Skeletal muscle satellite cell (primary cell): ENCODE data around the gene PLXNC1.

Experiments
- H3K27me3 ChIP-seq: 2 replicates; pipeline ENCODE4 v1.7.0; 2013; ENCODE audit warnings: low read length; ENCODE audit not compliant: control insufficient read depth, insufficient read depth
- H3K36me3 ChIP-seq: 2 replicates; pipeline ENCODE4 v1.7.0; 2013; ENCODE audit warnings: mild to moderate bottlenecking, control low read depth, low read length; ENCODE audit not compliant: insufficient read depth
- H3K4me1 ChIP-seq: 2 replicates; pipeline ENCODE4 v1.7.0; 2013; ENCODE audit warnings: low read length; ENCODE audit not compliant: control insufficient read depth, insufficient read depth
- H3K4me2 ChIP-seq: 2 replicates; pipeline ENCODE4 v1.7.0; 2013; ENCODE audit warnings: mild to moderate bottlenecking, low read length
- H3K4me3 ChIP-seq: 2 replicates; pipeline ENCODE4 v1.7.0; 2013; ENCODE audit warnings: low read length
- H3K9ac ChIP-seq: 2 replicates; pipeline ENCODE4 v1.7.0; 2013; ENCODE audit warnings: mild to moderate bottlenecking, low read depth, low read length, moderate library complexity
- H3K9me3 ChIP-seq: replicated peaks from 2 replicates; pipeline ENCODE4 v1.7.0; 2013; ENCODE audit warnings: mild to moderate bottlenecking, control low read depth, low read length

Gene PLXNC1

DNA sequence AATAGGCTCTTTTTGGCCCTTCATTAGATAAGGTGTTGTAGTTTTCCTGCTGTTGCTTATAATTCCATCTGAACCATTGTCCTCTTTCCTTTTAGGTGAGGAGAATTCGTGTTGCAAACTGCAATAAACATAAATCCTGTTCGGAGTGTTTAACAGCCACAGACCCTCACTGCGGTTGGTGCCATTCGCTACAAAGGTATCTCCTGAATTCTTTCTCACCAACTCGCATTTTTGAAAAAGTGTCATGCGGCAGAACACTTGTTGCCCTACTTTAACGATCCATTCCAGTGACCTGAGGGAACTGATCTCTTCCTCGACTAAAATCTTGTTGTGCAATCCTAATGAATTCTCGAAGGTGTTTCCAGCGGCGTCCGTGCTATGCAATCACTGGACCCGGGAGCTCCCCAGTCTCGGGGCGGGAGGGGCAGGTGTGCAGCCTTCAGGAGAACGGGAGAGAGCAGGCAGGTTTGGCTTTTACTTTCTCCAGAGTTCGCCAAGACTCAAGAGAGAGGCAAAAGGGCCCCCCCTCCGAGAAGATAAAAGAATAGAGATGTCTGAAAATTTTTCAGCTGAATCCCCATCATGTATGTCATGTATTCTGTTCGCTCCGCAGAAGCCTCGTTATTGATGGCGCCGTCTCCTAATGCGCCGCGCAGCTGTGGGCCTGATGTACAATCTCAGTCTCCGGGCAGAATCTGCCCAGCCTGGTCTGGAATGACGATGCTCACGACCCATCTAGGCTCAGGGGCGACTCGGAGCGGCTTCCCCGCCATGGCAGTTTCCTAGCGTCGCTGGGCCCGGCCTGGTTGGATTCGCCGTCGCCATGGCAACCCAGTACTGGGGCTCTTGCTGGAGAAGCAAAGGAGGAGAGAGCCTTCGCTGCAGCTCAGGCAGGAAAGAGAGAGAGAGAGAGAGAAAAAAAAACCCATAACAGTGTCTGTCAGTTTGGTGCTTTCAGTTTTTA is 38.2 kb downstream of the PLXNC1 start:
- Histone ChIP-seq H3K4me1 (no peaks in the 10 kb centered on the region), H3K27me3 (peaks cover 48% of the 10 kb centered on the region), H3K9me3 (no peaks in the 10 kb centered on the region), H3K36me3 (no peaks in the 10 kb centered on the region), H3K9ac (no peak overlapping the region), H3K4me3 (peak overlapping the region; percentile 60), H3K4me2 (peak overlapping the region; percentile 66)

DNA sequence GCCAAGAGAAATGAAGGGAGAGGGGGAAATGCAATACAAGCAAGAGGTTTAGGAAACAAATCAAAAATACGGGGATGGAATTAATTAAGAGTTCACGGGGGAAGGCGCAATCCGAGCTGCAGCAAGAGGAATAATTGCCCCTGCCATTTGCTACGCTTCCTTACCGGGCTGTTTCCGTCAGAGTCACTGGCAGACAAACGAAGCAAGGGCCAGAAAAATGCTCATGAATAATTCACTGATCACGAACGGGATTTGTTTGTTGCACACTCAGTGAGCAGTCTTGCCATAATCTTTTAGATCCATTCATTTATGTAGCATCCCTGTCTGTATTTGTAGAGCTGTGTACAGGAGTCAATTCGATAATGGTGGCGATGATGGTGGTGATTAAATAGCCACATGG is 39.0 kb downstream of the PLXNC1 start:
- Histone ChIP-seq H3K9ac (no peak overlapping the region), H3K9me3 (no peaks in the 10 kb centered on the region), H3K4me2 (peak overlapping the region; percentile 66), H3K36me3 (no peaks in the 10 kb centered on the region), H3K4me3 (peak overlapping the region; percentile 60), H3K27me3 (peaks cover 48% of the 10 kb centered on the region), H3K4me1 (no peaks in the 10 kb centered on the region)

GRCh38 chr12:94190623-94191022 is 42.2 kb downstream of the PLXNC1 start:
- no peak overlapping the region for H3K4me2 ChIP-seq
- H3K4me1 ChIP-seq, result no peaks in the 10 kb centered on the region
- peaks cover 26% of the 10 kb centered on the region for H3K27me3 ChIP-seq
- H3K9me3 ChIP-seq, result no peaks in the 10 kb centered on the region
- H3K9ac ChIP-seq, result no peak overlapping the region
- no peak overlapping the region for H3K4me3 ChIP-seq
- H3K36me3 ChIP-seq, result no peaks in the 10 kb centered on the region

- Histone ChIP-seq H3K9ac (no peak overlapping the region), H3K4me1 (no peaks in the 10 kb centered on the region), H3K36me3 (no peaks in the 10 kb centered on the region), H3K9me3 (no peaks in the 10 kb centered on the region), H3K4me2 (no peak overlapping the region), H3K4me3 (no peak overlapping the region), H3K27me3 (peaks cover 22% of the 10 kb centered on the region)
These were observed 42.6 kb downstream of the PLXNC1 start for GRCh38 chr12:94191023-94191422.

DNA sequence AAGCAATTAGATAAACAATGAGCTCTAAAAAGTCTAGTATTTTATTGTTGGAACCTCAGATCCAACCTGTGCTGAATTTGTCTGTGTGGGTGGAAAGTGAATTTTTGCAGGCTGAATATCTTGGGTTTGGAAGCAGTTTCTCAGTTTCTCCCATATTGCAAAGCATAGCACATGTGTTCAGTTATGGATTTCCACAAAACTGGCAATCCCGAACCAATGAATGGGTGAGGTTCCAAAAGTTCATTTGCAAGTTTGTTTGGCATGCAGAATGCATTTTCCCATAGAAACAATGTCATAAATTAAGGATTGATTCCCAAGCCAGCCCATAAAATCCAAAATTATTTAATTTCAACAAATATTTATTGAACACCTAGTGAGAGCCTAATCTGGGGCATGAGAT is 43.4 kb downstream of the PLXNC1 start:
- H3K9ac ChIP-seq, result no peak overlapping the region
- H3K4me3 ChIP-seq, result no peak overlapping the region
- H3K36me3 ChIP-seq, result no peaks in the 10 kb centered on the region
- H3K27me3 ChIP-seq, result peaks cover 16% of the 10 kb centered on the region
- no peak overlapping the region for H3K4me2 ChIP-seq
- H3K9me3 ChIP-seq, result no peaks in the 10 kb centered on the region
- no peaks in the 10 kb centered on the region for H3K4me1 ChIP-seq

GRCh38 chr12:94192506-94192905 is 44.1 kb downstream of the PLXNC1 start:
- Histone ChIP-seq H3K36me3 (no peaks in the 10 kb centered on the region), H3K9me3 (no peaks in the 10 kb centered on the region)

GRCh38 chr12:94193168-94193567 is 44.8 kb downstream of the PLXNC1 start:
- Histone ChIP-seq H3K9me3 (no peaks in the 10 kb centered on the region), H3K27me3 (peaks cover 3% of the 10 kb centered on the region), H3K36me3 (no peaks in the 10 kb centered on the region), H3K4me1 (no peaks in the 10 kb centered on the region), H3K9ac (no peak overlapping the region), H3K4me2 (no peak overlapping the region), H3K4me3 (no peak overlapping the region)

More at GRCh38 chr12:94192506-94192905, 44.1 kb downstream of the PLXNC1 start:
- Histone ChIP-seq H3K4me1 (no peaks in the 10 kb centered on the region), H3K4me3 (no peak overlapping the region), H3K27me3 (peaks cover 9% of the 10 kb centered on the region), H3K9ac (no peak overlapping the region), H3K4me2 (no peak overlapping the region)

DNA sequence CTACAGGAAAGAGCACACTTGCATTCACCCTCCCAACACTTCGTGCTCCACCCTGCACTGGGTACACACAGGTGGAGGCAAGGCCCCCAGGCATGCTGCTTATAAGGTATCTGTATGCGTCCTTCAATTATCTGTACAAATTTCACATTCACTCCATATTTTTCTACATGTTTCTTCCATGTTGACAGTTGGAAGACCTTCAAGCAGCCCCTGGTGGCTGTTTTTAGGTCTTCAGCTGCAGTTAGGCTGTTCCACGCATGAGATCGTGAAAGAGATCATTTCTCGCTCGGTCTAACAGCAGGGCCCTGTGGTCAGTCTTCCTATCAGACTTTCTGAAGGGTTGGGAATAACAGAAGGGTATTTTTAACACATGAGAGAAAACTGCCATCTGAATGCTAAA is 47.1 kb downstream of the PLXNC1 start:
- Histone ChIP-seq H3K36me3 (no peaks in the 10 kb centered on the region), H3K4me3 (no peak overlapping the region), H3K9me3 (no peaks in the 10 kb centered on the region), H3K9ac (no peak overlapping the region), H3K4me2 (no peak overlapping the region), H3K4me1 (no peaks in the 10 kb centered on the region), H3K27me3 (peaks cover 9% of the 10 kb centered on the region)

- Histone ChIP-seq H3K36me3 (no peaks in the 10 kb centered on the region), H3K4me2 (no peak overlapping the region), H3K27me3 (peaks cover 13% of the 10 kb centered on the region), H3K4me1 (no peaks in the 10 kb centered on the region), H3K4me3 (no peak overlapping the region), H3K9me3 (no peaks in the 10 kb centered on the region), H3K9ac (no peak overlapping the region)
These were observed 50.1 kb downstream of the PLXNC1 start for GRCh38 chr12:94198469-94198868.

DNA sequence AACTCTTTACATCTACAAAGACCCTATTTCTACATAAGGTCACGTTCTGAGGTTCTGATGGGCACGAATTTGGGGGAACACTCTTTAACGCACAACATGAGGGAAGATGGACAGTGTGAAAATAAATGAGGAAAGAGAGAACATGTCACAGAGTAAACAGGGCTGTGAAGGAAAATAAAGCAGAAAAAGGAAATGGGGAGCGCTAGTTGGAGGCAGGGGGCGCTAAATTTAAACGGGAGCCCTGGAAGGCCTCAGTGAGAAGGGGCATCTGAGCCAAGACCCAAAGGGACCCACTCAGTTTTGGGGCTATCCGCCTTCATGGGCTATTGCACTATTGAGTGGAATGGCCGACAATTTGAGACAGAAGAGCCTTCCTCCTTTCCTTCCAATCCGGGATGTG is 50.5 kb downstream of the PLXNC1 start:
- Histone ChIP-seq H3K9ac (no peak overlapping the region), H3K9me3 (no peaks in the 10 kb centered on the region), H3K4me3 (no peak overlapping the region), H3K4me1 (no peaks in the 10 kb centered on the region), H3K36me3 (no peaks in the 10 kb centered on the region), H3K4me2 (no peak overlapping the region), H3K27me3 (peaks cover 14% of the 10 kb centered on the region)

DNA sequence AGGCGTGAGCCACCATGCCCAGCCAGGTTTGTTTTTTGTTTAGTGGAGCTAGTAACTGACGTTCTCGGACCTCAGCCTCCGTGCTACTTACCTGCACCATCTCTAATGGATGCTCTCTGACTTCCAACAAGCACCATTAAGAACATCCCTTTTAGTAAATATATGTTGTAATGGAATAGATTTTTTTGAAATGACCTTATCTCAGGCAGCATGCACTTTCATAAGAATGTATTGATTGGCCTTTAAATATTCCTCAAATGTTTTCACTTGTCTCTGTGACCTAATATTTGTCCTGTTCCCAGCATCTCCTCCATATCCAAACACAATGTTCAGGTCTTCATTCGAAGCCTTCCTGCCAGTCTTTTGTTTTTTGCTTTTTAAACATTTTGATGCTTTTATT is 51.7 kb downstream of the PLXNC1 start:
- H3K9me3 ChIP-seq, result no peaks in the 10 kb centered on the region

DNA sequence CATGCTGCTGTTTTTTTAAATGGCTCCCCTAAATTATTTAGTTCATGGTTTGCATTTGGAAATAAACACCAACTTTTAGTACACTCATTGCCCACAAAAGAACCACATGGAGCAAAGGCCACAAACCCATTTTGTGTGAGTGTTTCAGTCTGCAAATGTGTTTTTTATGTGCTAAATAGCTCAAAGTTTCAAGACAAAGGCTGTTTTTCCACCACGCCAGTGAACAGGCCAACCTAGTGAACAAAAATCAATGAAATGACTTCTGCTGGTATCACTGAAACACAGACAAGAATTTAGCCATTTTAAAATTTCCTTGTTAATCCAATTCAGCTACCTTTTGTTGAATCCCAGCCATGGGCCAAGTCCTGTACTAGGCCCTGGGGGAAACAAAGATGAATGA is 52.3 kb downstream of the PLXNC1 start:
- Histone ChIP-seq H3K27me3 (peaks cover 15% of the 10 kb centered on the region), H3K9me3 (no peaks in the 10 kb centered on the region), H3K36me3 (no peaks in the 10 kb centered on the region)

More for the DNA sequence above, 51.7 kb downstream of the PLXNC1 start:
- no peaks in the 10 kb centered on the region for H3K36me3 ChIP-seq
- no peak overlapping the region for H3K9ac ChIP-seq
- H3K4me3 ChIP-seq, result no peak overlapping the region
- no peak overlapping the region for H3K4me2 ChIP-seq
- no peaks in the 10 kb centered on the region for H3K4me1 ChIP-seq
- peaks cover 14% of the 10 kb centered on the region for H3K27me3 ChIP-seq

More for the DNA sequence above, 52.3 kb downstream of the PLXNC1 start:
- no peak overlapping the region for H3K4me3 ChIP-seq
- H3K4me2 ChIP-seq, result no peak overlapping the region
- H3K4me1 ChIP-seq, result no peaks in the 10 kb centered on the region
- no peak overlapping the region for H3K9ac ChIP-seq
